ENCODE measurements around the gene TMEM176B.

Gene TMEM176B

GRCh38 chr7:150746921-150747320, 53.2 kb downstream of the TMEM176B start:
- no peak for FAIRE-seq

DNA sequence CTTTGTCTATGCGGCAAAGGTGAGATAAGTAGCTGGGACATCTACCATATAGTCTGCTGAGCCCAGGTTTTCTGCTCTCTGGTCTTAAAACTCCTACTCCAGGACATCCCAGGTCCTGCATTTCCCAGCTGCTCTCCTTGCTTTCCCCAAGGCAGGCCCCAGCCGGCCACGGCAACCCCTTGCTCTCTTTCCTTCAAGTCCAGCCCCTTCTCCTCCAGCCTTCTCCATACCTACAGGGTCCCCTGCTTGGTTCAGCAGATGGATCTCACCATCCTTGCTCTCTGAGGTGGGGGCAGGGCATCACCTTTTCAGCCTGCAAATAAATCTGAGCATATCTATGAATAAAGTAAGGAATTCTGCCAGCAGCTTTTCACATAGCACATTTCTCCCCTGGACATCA, 54.3 kb downstream of the TMEM176B start:
- no peak for FAIRE-seq

DNA sequence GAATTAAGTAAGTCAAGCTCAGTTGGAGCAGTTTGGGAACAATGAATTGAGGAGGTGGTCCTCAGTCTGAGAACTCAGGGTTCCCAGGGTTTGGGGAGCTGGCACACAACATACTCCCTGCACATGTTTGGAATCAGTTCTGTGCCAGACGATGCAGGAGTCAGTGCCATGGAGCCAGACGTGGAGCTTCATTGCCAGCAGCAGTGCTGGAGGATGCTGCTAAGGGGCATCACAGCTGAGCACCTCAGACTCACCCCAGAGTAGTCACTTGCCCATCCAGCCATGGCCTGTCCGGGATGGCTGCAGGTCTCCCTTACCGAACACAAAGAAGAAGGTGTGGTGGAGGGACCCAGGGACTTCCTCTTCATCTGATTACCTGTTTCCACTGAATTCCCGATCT, 55.1 kb downstream of the TMEM176B start:
- no peak for FAIRE-seq

DNA sequence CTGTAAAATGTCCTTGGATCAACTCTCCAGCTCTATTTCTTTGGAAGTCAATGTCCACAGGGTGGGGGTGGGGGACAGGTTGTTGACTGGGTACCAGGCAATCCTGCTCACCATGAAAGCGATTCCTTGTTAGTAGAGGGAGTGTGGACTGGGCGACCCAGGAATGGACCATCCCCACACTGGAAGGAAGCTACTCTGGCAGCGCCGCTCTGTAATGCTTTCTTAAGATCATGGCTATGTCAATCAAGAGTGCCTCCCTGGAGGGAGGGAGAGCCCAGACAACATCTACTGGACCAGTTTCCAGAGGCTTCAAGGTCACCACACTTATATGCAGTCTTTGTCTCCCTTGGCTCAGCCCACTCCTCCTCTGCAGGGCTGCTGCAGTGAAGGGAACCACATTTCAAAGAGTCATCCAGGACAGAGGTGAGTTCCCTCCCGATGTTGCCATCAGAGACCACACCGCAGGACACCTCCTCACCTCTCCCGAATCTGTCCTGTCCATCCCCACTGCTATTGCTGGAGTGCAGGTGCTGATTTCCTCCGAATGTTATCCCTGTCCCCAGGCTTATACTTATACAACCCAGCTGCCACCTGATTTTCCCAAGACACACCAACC, 56.0 kb downstream of the TMEM176B start:
- no peak for FAIRE-seq

DNA sequence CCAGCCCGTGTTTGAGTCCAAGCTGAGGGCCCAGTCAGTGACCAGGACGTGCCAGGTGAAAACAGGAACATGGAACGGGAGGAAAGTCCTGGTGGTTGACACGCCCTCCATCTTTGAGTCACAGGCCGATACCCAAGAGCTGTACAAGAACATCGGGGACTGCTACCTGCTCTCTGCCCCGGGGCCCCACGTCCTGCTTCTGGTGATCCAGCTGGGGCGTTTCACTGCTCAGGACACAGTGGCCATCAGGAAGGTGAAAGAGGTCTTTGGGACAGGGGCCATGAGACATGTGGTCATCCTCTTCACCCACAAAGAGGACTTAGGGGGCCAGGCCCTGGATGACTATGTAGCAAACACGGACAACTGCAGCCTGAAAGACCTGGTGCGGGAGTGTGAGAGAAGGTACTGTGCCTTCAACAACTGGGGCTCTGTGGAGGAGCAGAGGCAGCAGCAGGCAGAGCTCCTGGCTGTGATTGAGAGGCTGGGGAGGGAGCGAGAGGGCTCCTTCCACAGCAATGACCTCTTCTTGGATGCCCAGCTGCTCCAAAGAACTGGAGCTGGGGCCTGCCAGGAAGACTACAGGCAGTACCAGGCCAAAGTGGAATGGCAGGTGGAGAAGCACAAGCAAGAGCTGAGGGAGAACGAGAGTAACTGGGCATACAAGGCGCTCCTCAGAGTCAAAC, 57.7 kb downstream of the TMEM176B start:
- no peak for FAIRE-seq

All from G401.6 (cell line).